ENCODE measurements around the gene FAM240B. TPM values are rescaled to one million over a fixed set of nuclear protein-coding genes. Genes with fewer than 3 reads are reported as not detected.
A peak's percentile ranks its signal among the peaks of the same experiment; 100 is the strongest.

FAM240B gene
- total and polyA plus RNA-seq, 2 of the 13 experiments (the other 11 are each of a cell fraction or from before 2014, with no cell fraction given), result not detected

DNA sequence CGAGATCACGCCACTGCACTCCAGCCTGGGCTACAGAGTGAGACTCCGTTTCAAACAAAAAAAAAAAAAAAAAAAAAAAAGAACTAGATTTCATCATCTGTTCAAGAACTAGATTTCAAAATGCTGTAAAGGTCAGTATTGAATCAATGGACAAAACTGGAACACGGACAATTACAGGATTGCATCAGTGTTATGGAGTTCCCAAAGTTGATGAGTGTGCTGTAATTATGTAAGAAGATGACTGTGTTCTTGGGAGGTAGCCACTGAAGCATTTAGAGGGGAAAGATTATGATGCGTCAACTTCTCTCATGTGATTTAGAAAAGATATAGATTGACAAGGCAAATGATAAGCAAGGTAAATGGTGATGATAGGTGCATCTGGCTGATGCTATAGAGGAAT is 6.5 kb downstream of the FAM240B start:
- ATAC-seq, result no peak
- no TSS peak for BruUV-seq (replicated peaks)
- no peak for TF ChIP-seq ZNF432 (CRISPR knock-in tag; IDR thresholded peaks at IDR 0.05; ENCODE audit: borderline replicate concordance)
- TF ChIP-seq, protein P1, sequence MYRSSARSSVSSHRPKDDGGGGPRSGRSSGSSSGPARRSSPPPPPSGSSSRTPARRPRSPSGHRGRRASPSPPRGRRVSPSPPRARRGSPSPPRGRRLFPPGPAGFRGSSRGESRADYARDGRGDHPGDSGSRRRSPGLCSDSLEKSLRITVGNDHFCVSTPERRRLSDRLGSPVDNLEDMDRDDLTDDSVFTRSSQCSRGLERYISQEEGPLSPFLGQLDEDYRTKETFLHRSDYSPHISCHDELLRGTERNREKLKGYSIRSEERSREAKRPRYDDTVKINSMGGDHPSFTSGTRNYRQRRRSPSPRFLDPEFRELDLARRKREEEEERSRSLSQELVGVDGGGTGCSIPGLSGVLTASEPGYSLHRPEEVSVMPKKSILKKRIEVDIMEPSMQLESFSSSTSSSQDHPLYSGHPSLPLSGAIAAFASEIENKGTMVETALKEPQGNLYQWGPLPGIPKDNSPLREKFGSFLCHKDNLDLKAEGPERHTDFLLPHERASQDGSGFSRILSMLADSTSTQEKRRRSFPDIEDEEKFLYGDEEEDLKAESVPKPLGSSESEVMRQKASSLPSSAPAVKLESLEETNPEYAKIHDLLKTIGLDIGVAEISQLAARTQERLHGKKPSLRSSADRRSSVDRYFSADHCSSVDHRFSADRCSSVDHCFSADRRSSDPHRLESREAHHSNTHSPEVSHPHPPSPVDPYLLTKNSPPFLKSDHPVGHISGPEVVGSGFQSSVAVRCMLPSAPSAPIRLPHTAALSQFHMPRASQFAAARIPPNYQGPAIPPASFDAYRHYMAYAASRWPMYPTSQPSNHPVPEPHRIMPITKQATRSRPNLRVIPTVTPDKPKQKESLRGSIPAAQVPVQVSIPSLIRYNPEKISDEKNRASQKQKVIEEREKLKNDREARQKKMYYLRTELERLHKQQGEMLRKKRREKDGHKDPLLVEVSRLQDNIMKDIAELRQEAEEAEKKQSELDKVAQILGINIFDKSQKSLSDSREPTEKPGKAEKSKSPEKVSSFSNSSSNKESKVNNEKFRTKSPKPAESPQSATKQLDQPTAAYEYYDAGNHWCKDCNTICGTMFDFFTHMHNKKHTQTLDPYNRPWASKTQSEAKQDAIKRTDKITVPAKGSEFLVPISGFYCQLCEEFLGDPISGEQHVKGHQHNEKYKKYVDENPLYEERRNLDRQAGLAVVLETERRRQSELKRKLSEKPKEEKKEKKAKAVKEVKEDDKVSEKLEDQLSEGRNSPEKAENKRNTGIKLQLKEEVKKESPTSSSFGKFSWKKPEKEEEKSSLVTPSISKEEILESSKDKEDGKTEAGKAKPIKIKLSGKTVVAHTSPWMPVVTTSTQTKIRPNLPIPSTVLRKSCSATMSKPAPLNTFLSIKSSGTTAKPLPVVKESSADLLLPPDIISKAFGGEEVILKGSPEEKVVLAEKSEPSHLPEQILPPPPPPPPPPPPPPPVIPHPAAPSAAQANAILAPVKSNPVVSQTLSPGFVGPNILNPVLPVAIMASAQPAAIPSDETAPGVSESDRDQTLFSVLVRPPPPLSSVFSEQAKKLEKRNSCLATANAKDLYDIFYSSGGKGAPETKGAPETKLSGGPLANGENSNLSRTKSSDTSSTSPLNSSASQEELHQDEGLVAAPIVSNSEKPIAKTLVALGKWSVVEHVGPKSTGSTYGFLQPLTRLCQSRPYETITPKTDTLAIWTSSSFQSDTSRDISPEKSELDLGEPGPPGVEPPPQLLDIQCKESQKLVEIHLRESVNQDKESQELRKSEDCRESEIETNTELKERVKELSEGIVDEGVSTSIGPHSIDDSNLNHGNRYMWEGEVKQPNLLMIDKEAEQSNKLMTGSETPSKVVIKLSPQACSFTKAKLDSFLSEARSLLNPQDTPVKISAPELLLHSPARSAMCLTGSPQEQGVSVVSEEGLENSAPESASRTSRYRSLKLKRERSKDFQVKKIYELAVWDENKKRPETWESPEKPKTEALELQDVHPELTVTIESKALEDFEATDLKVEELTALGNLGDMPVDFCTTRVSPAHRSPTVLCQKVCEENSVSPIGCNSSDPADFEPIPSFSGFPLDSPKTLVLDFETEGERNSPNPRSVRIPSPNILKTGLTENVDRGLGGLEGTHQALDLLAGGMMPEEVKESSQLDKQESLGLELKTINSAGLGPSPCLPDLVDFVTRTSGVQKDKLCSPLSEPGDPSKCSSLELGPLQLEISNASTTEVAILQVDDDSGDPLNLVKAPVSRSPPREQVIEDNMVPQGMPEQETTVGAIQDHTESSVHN (CRISPR knock-in tag; IDR thresholded peaks at IDR 0.05), result no peak
- TF ChIP-seq, protein P2, sequence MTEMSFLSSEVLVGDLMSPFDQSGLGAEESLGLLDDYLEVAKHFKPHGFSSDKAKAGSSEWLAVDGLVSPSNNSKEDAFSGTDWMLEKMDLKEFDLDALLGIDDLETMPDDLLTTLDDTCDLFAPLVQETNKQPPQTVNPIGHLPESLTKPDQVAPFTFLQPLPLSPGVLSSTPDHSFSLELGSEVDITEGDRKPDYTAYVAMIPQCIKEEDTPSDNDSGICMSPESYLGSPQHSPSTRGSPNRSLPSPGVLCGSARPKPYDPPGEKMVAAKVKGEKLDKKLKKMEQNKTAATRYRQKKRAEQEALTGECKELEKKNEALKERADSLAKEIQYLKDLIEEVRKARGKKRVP (CRISPR knock-in tag; IDR thresholded peaks at IDR 0.05), result peak in 1 of 2 experiments; percentile 51; a peak in 1 of 4 replicates
- TF ChIP-seq MYC (CRISPR knock-in tag; IDR thresholded peaks at IDR 0.05; ENCODE audit: borderline replicate concordance), result no peak
- no peak for TF ChIP-seq HOXA9 (CRISPR knock-in tag; IDR thresholded peaks at IDR 0.05; ENCODE audit: borderline replicate concordance)
- TF ChIP-seq NR3C1 (CRISPR knock-in tag; IDR thresholded peaks at IDR 0.05), result no peak
- TF ChIP-seq ZNF780A (CRISPR knock-in tag; IDR thresholded peaks at IDR 0.05), result no peak
- TF ChIP-seq ZFP62 (CRISPR knock-in tag; IDR thresholded peaks at IDR 0.05), result no peak
- peak in 1 of 2 experiments; percentile 5; a peak in 1 of 4 replicates for TF ChIP-seq MAFK (conservative IDR thresholded peaks at IDR 0.05 in 1 of 2, IDR thresholded peaks at IDR 0.05 in 1 of 2; ENCODE audit: low read length in 2 of 2)
- no peak for TF ChIP-seq ATRX (CRISPR knock-in tag; IDR thresholded peaks at IDR 0.05; ENCODE audit: borderline replicate concordance)
- TF ChIP-seq ZNF251 (CRISPR knock-in tag; IDR thresholded peaks at IDR 0.05), result no peak
- TF ChIP-seq ZNF329 (CRISPR knock-in tag; IDR thresholded peaks at IDR 0.05; ENCODE audit: low read depth), result no peak
- TF ChIP-seq FOSL1 (CRISPR knock-in tag; IDR thresholded peaks at IDR 0.05; ENCODE audit: borderline replicate concordance), result no peak
- no peak for TF ChIP-seq RXRB (CRISPR knock-in tag; IDR thresholded peaks at IDR 0.05; ENCODE audit: borderline replicate concordance)
- TF ChIP-seq RARG (CRISPR knock-in tag; IDR thresholded peaks at IDR 0.05; ENCODE audit: low read depth), result no peak
- no peak for TF ChIP-seq NFATC3 (CRISPR knock-in tag; IDR thresholded peaks at IDR 0.05)
- TF ChIP-seq ZNF510 (CRISPR knock-in tag; IDR thresholded peaks at IDR 0.05; ENCODE audit: low read depth), result no peak
- no peak for TF ChIP-seq ZMYM3 (CRISPR knock-in tag; IDR thresholded peaks at IDR 0.05)

More for the DNA sequence above, 6.5 kb downstream of the FAM240B start:
- ChIA-PET POLR2A (no interaction called here), CTCF (ENCODE audit: low intra/inter-chr PET ratio, low total read pairs) (no interaction called here)
- Histone ChIP-seq H3K4me2 (ENCODE audit: low read depth, low read length) (no peak overlapping the region), H3K27me3 (ENCODE audit: control insufficient read depth in 1 of 2, insufficient read depth in 2 of 2, low read length in 2 of 2) (peaks cover 1 to 14% of the 10 kb centered on the region in 2 experiments; a peak in 4 of 5 replicates), H3K36me3 (replicated peaks in 1 of 2; ENCODE audit: control insufficient read depth in 1 of 2, insufficient read depth in 2 of 2, low read length in 2 of 2) (no peaks in the 10 kb centered on the region), H3K9me3 (ENCODE audit: low read length) (no peaks in the 10 kb centered on the region), H3K9ac (ENCODE audit: insufficient read depth, low read depth, low read length) (no peak overlapping the region), H3K4me3 (replicated peaks in 1 of 3; ENCODE audit: insufficient read depth in 1 of 3, low read depth in 2 of 3, low read length in 3 of 3) (no peak overlapping the region), H4K20me1 (ENCODE audit: insufficient read depth, low read length) (no peaks in the 10 kb centered on the region), H3K27ac (ENCODE audit: extremely low read length, insufficient read depth, low read length) (no peak overlapping the region), H3K79me2 (ENCODE audit: insufficient read depth, low read length) (no peaks in the 10 kb centered on the region), H2AFZ (ENCODE audit: low read length) (no peak overlapping the region), H3K4me1 (ENCODE audit: insufficient read depth, low read length) (no peaks in the 10 kb centered on the region)
- FAIRE-seq (no peak), DNase-seq (ENCODE audit: low spot score) (no peak)
- in situ Hi-C loops (cut with HindIII; ENCODE audit: extremely low pct_ligation_motif_present, low pct_unique_long_range_greater_than_20kb) (no loop called here), intact Hi-C loops (cut with micrococcal nuclease; ENCODE audit: unreplicated experiment) (no loop called here)
- under 1% methylated on average over 5 of the region's 5 CpGs for WGBS (ENCODE audit: low lambda C conversion rate)
